Embryonic facial prominence (tissue), 1 donor: ENCODE measurements around the gene PHACTR1.

ENCODE experiments used
- DNase-seq: peaks from one replicate; pipeline ENCODE4 v3.0.0-alpha.2; 2016; ENCODE audit errors: extremely low spot score

Gene PHACTR1

GRCh38 chr6:13071550-13072345 lies 355.2 kb downstream of the PHACTR1 start:
- DNase-seq = no peak

- no peak for DNase-seq
Measured at GRCh38 chr6:13072686-13073347, 356.2 kb downstream of the PHACTR1 start.

GRCh38 chr6:13074415-13075140 lies 358.0 kb downstream of the PHACTR1 start:
- no peak for DNase-seq

- no peak for DNase-seq
Measured at GRCh38 chr6:13075141-13075845, 358.7 kb downstream of the PHACTR1 start.

GRCh38 chr6:13076575-13076974 lies 360.0 kb downstream of the PHACTR1 start:
- DNase-seq = no peak

GRCh38 chr6:13077117-13077516 lies 360.6 kb downstream of the PHACTR1 start:
- no peak for DNase-seq

GRCh38 chr6:13079096-13079723 lies 362.6 kb downstream of the PHACTR1 start:
- DNase-seq = no peak

- no peak for DNase-seq
Measured at GRCh38 chr6:13080462-13081188, 364.1 kb downstream of the PHACTR1 start.

- DNase-seq = no peak
Measured at GRCh38 chr6:13081189-13081563, 364.6 kb downstream of the PHACTR1 start.

- DNase-seq = no peak
Measured at GRCh38 chr6:13089296-13089994, 372.9 kb downstream of the PHACTR1 start.

- DNase-seq = no peak
Measured at GRCh38 chr6:13091192-13091591, 374.6 kb downstream of the PHACTR1 start.

GRCh38 chr6:13094781-13095425 lies 378.3 kb downstream of the PHACTR1 start:
- DNase-seq = no peak

- DNase-seq = no peak
Measured at GRCh38 chr6:13096084-13096483, 379.5 kb downstream of the PHACTR1 start.

- no peak for DNase-seq
Measured at GRCh38 chr6:13097454-13097853, 380.9 kb downstream of the PHACTR1 start.

- DNase-seq = no peak
Measured at GRCh38 chr6:13098006-13098405, 381.4 kb downstream of the PHACTR1 start.

GRCh38 chr6:13098793-13099570 lies 382.4 kb downstream of the PHACTR1 start:
- DNase-seq = no peak

- no peak for DNase-seq
Measured at GRCh38 chr6:13099771-13100170, 383.2 kb downstream of the PHACTR1 start.

- DNase-seq = no peak
Measured at GRCh38 chr6:13101409-13101808, 384.8 kb downstream of the PHACTR1 start.

GRCh38 chr6:13101985-13102384 lies 385.4 kb downstream of the PHACTR1 start:
- DNase-seq = no peak
